GM23248 (cell line): Measurements from ENCODE around the gene KRT9. TPM values are rescaled to one million over a fixed set of nuclear protein-coding genes. Genes with fewer than 3 reads are reported as not detected.

Experiments
- DNase-seq: peaks from one replicate; pipeline ENCODE4 v3.0.0-alpha.2; 2015
- H2AFZ ChIP-seq: fragments of 200-600 bp; sonication (generic); 2 replicates; pipeline ENCODE4 v1.6.1; 2016; ENCODE audit warnings: antibody characterized with exemption
- H3F3A ChIP-seq: fragments of 200-600 bp; sonication (generic); 2 replicates; pipeline ENCODE4 v1.6.1; 2016; ENCODE audit warnings: mild to moderate bottlenecking, antibody characterized with exemption, mixed run types; ENCODE audit not compliant: insufficient read depth
- H3K27ac ChIP-seq: fragments of 200-600 bp; sonication (generic); 2 replicates; pipeline ENCODE4 v1.5.1; 2016; ENCODE audit warnings: mild to moderate bottlenecking
- H3K27me3 ChIP-seq: fragments of 200-600 bp; sonication (generic); replicated peaks from 2 replicates; pipeline ENCODE4 v1.6.1; 2016; ENCODE audit warnings: mild to moderate bottlenecking; ENCODE audit not compliant: insufficient read depth
- H3K36me3 ChIP-seq: fragments of 200-600 bp; sonication (generic); 2 replicates; pipeline ENCODE4 v1.6.1; 2016; ENCODE audit warnings: low read depth, mild to moderate bottlenecking
- H3K4me1 ChIP-seq: fragments of 200-600 bp; sonication (generic); 2 replicates; pipeline ENCODE4 v1.6.1; 2016; ENCODE audit warnings: mild to moderate bottlenecking; ENCODE audit not compliant: insufficient read depth
- H3K4me2 ChIP-seq: fragments of 200-600 bp; sonication (generic); one replicate; pipeline ENCODE4 v1.6.1; 2016; ENCODE audit warnings: mild to moderate bottlenecking; ENCODE audit not compliant: unreplicated experiment
- H3K4me3 ChIP-seq: fragments of 200-600 bp; sonication (generic); 2 replicates; pipeline ENCODE4 v1.5.1; 2016; ENCODE audit warnings: mild to moderate bottlenecking
- H3K79me2 ChIP-seq: fragments of 200-600 bp; sonication (generic); 2 replicates; pipeline ENCODE4 v1.6.1; 2016; ENCODE audit warnings: mild to moderate bottlenecking; ENCODE audit not compliant: insufficient read depth
- H3K9ac ChIP-seq: fragments of 200-600 bp; sonication (generic); 2 replicates; pipeline ENCODE4 v1.6.1; 2016; ENCODE audit warnings: mild to moderate bottlenecking
- H3K9me2 ChIP-seq: fragments of 200-600 bp; sonication (generic); 2 replicates; pipeline ENCODE4 v1.6.1; 2016; ENCODE audit warnings: mixed run types, mild to moderate bottlenecking, moderate library complexity; ENCODE audit not compliant: insufficient read depth
- H3K9me3 ChIP-seq: fragments of 200-600 bp; sonication (generic); one replicate; pipeline ENCODE4 v1.6.1; 2017; ENCODE audit warnings: low read depth
- H4K20me1 ChIP-seq: fragments of 200-600 bp; sonication (generic); 2 replicates; pipeline ENCODE4 v1.6.0; 2016; ENCODE audit not compliant: insufficient read depth
- EZH2 ChIP-seq: fragments of 200-600 bp; sonication (generic); IDR thresholded peaks from 2 replicates; pipeline ENCODE4 v1.6.1; 2018; ENCODE audit warnings: antibody characterized with exemption, mild to moderate bottlenecking; ENCODE audit not compliant: insufficient read depth, poor library complexity, severe bottlenecking
- EZH2phosphoT487 ChIP-seq: fragments of 200-600 bp; sonication (generic); IDR thresholded peaks from 2 replicates; pipeline ENCODE4 v1.6.1; 2018; ENCODE audit warnings: antibody characterized with exemption, moderate library complexity, mild to moderate bottlenecking, low read depth; ENCODE audit not compliant: insufficient read depth
- WGBS, 2 experiments: methylation state at CpG; one replicate each; pipeline ENCODE4 v1.1.6; 2015 to 2017; ENCODE audit warnings: low lambda C conversion rate in 2 of 2, low coverage in 1 of 2; ENCODE audit errors: missing lambda C conversion rate in 2 of 2; 5-methylcytosine and 5-hydroxymethylcytosine counted together
- in situ Hi-C: fragments of 300-500 bp; cut with MboI; formaldehyde crosslinking; loops from 2 replicates; pipeline ENCODE4 v1.15.0; 2020
- polyA plus RNA-seq: library from polyadenylated mRNA; unstranded; fragments of >200 nt; fragmentation: Nextera tagmentation; extraction: Ambion mirVana; gene quantifications from 2 replicates; pipeline ENCODE4 v1.2.1, GENCODE V29; 2016
- total RNA-seq: library from RNA; depleted of rRNA; stranded (reverse); fragments of >200 nt; shearing (Covaris generic); gene quantifications from 2 replicates; pipeline ENCODE4 v1.2.3, GENCODE V29; 2014

The KRT9 gene
- total and polyA plus RNA-seq, 2 experiments from 2014 or later, result not detected

GRCh38 chr17:41533613-41534012 lies 38.2 kb downstream of the KRT9 start:
- no peaks in the 10 kb centered on the region for H4K20me1 ChIP-seq
- H3K27me3 ChIP-seq, result no peaks in the 10 kb centered on the region
- no peaks in the 10 kb centered on the region for H3K79me2 ChIP-seq
- no peak overlapping the region for H3K4me3 ChIP-seq
- peaks cover 32% of the 10 kb centered on the region for H3K4me1 ChIP-seq
- H3K27ac ChIP-seq, result no peak overlapping the region
- no peak for DNase-seq
- no peaks in the 10 kb centered on the region for H3K9me3 ChIP-seq
- 85 to 86% methylated on average over 7 of the region's 7 CpGs for WGBS, 2 experiments
- no peaks in the 10 kb centered on the region for H3K9me2 ChIP-seq
- H3K36me3 ChIP-seq, result no peaks in the 10 kb centered on the region
- no peaks in the 10 kb centered on the region for H3F3A ChIP-seq
- in situ Hi-C loops, result no loop called here
- H3K4me2 ChIP-seq, result no peak overlapping the region
- H3K9ac ChIP-seq, result no peak overlapping the region
- H2AFZ ChIP-seq, result no peak overlapping the region
- no peak for TF ChIP-seq EZH2

GRCh38 chr17:41532947-41533570 lies 38.8 kb downstream of the KRT9 start:
- no peak overlapping the region for H3K27ac ChIP-seq

GRCh38 chr17:41531993-41532392 lies 39.9 kb downstream of the KRT9 start:
- Histone ChIP-seq H4K20me1 (no peaks in the 10 kb centered on the region), H3K9ac (no peak overlapping the region), H3K79me2 (no peaks in the 10 kb centered on the region), H3K4me2 (no peak overlapping the region), H3K4me3 (no peak overlapping the region), H3K9me2 (no peaks in the 10 kb centered on the region), H3K27ac (no peak overlapping the region), H3K27me3 (no peaks in the 10 kb centered on the region; the same call in 1 of the 2 replicates), H2AFZ (no peak overlapping the region), H3F3A (no peaks in the 10 kb centered on the region), H3K9me3 (no peaks in the 10 kb centered on the region), H3K4me1 (peaks cover 22% of the 10 kb centered on the region), H3K36me3 (no peaks in the 10 kb centered on the region)
- in situ Hi-C loops, result no loop called here
- DNase-seq, result no peak
- 55 to 67% methylated on average over 1 of the region's 1 CpG for WGBS, 2 experiments
- TF ChIP-seq EZH2phosphoT487, result no peak
- TF ChIP-seq EZH2, result no peak

More at GRCh38 chr17:41532947-41533570, 38.8 kb downstream of the KRT9 start:
- Histone ChIP-seq H3K9me3 (no peaks in the 10 kb centered on the region), H4K20me1 (no peaks in the 10 kb centered on the region), H3K4me2 (no peak overlapping the region), H3K27me3 (no peaks in the 10 kb centered on the region), H3K4me1 (peaks cover 26% of the 10 kb centered on the region), H3K36me3 (no peaks in the 10 kb centered on the region), H3F3A (no peaks in the 10 kb centered on the region), H3K79me2 (no peaks in the 10 kb centered on the region), H3K9me2 (no peaks in the 10 kb centered on the region), H3K9ac (no peak overlapping the region), H3K4me3 (no peak overlapping the region), H2AFZ (no peak overlapping the region)
- DNase-seq, result no peak
- WGBS, 2 experiments, result 84 to 91% methylated on average over 9 of the region's 9 CpGs
- TF ChIP-seq EZH2phosphoT487 (no peak), EZH2 (no peak)
- in situ Hi-C loops, result no loop called here

- H2AFZ ChIP-seq, result no peak overlapping the region
- DNase-seq, result peak; percentile 90
- no peak overlapping the region for H3K9ac ChIP-seq
- H3K4me3 ChIP-seq, result no peak overlapping the region
- H3K9me2 ChIP-seq, result no peaks in the 10 kb centered on the region
- peaks cover 22% of the 10 kb centered on the region for H3K4me1 ChIP-seq
- no peaks in the 10 kb centered on the region for H3K36me3 ChIP-seq
- H3K27me3 ChIP-seq, result no peaks in the 10 kb centered on the region; the same call in 1 of the 2 replicates
- no peaks in the 10 kb centered on the region for H3K79me2 ChIP-seq
- H3K4me2 ChIP-seq, result no peak overlapping the region
- TF ChIP-seq EZH2phosphoT487 (no peak), EZH2 (no peak)
- 63 to 67% methylated on average over 7 to 8 of the region's 8 CpGs for WGBS, 2 experiments
- no peaks in the 10 kb centered on the region for H4K20me1 ChIP-seq
- no peaks in the 10 kb centered on the region for H3F3A ChIP-seq
- in situ Hi-C loops, result no loop called here
- H3K9me3 ChIP-seq, result no peaks in the 10 kb centered on the region
- peak overlapping the region; percentile 18 for H3K27ac ChIP-seq
Observed at GRCh38 chr17:41530062-41531048, 41.5 kb downstream of the KRT9 start.
